GM12878 (cell line): ENCODE results near the gene UNC13B. TPM values are rescaled to one million over a fixed set of nuclear protein-coding genes. Genes with fewer than 3 reads are reported as not detected.
A peak's percentile ranks its signal among the peaks of the same experiment; 100 is the strongest.

Experiments used
- ATAC-seq: fragments of 200-7000 bp; cut with Tn5 transposase; 3 replicates; pipeline ENCODE4 v1.9.1; 2020; ENCODE audit warnings: mild to moderate bottlenecking, moderate library complexity
- BruUV-seq: library from RNA; stranded (reverse); fragments of 400-500 nt; replicated peaks from 2 replicates; lab custom pipeline; 2021; lab: Mats Ljungman, UMichigan
- CTCF ChIA-PET: fragments of 300-600 bp; sonication (Branson Sonifier 250); formaldehyde crosslinking; extraction: SDS; loops from one replicate; lab custom pipeline; 2021; ENCODE audit warnings: inconsistent platforms; lab: Yijun Ruan, JAX
- POLR2A ChIA-PET: fragments of 350-600 bp; formaldehyde crosslinking; extraction: SDS; loops from one replicate; lab custom pipeline; 2021; ENCODE audit warnings: inconsistent platforms; lab: Charles Lee
- RAD21 ChIA-PET: fragments of 300-600 bp; sonication (Branson Sonifier 250); formaldehyde crosslinking; loops from one replicate; lab custom pipeline; 2023; ENCODE audit warnings: antibody characterized with exemption; ENCODE audit not compliant: unreplicated experiment; lab: Charles Lee
- SMC1A ChIA-PET: fragments of 300-600 bp; sonication (Branson Sonifier 250); formaldehyde crosslinking; loops from one replicate; lab custom pipeline; 2023; ENCODE audit not compliant: unreplicated experiment, uncharacterized antibody; lab: Charles Lee
- DNase-seq: peaks from one replicate; pipeline ENCODE4 v3.0.0-alpha.2; 2011; ENCODE audit warnings: low read depth, low spot score
- FAIRE-seq: peaks from 3 replicates; lab custom pipeline; 2011; peaks lifted over from hg19 to GRCh38; lab: Jason Lieb, UNC
- H2AFZ ChIP-seq: 2 replicates; pipeline ENCODE4 v1.6.0; 2011; ENCODE audit warnings: low read depth, low read length, control low read depth; ENCODE audit not compliant: control insufficient read depth
- H3K27ac ChIP-seq: 2 replicates; pipeline ENCODE4 v1.5.1; 2011; ENCODE audit warnings: control low read depth; ENCODE audit not compliant: control insufficient read depth, insufficient read depth
- H3K27me3 ChIP-seq, 2 experiments: replicated peaks in 1 of 2; 2 replicates each; pipeline versions ENCODE4 v1.6.0 to v1.6.1; 2011; ENCODE audit warnings: low read length in 1 of 2; ENCODE audit not compliant: control insufficient read depth in 2 of 2, insufficient read depth in 2 of 2
- H3K36me3 ChIP-seq, 2 experiments: 2 replicates each; pipeline ENCODE4 v1.5.1; 2011; ENCODE audit warnings: low read length in 1 of 2; ENCODE audit not compliant: control insufficient read depth in 2 of 2, insufficient read depth in 2 of 2
- H3K4me1 ChIP-seq: 2 replicates; pipeline ENCODE4 v1.6.1; 2011; ENCODE audit warnings: mild to moderate bottlenecking, low read length, moderate library complexity, mixed read lengths; ENCODE audit not compliant: control insufficient read depth, insufficient read depth
- H3K4me2 ChIP-seq: 2 replicates; pipeline ENCODE4 v1.6.0; 2011; ENCODE audit warnings: control low read depth; ENCODE audit not compliant: control insufficient read depth, insufficient read depth
- H3K4me3 ChIP-seq: fragments of 200-600 bp; sonication (generic); 2 replicates; pipeline ENCODE4 v1.5.1; 2016
- H3K79me2 ChIP-seq: 2 replicates; pipeline ENCODE4 v1.6.0; 2011; ENCODE audit warnings: low read length; ENCODE audit not compliant: control insufficient read depth, insufficient read depth
- H3K9ac ChIP-seq: 2 replicates; pipeline ENCODE4 v1.8.0; 2011; ENCODE audit warnings: low read length, control low read depth, mixed read lengths; ENCODE audit not compliant: control insufficient read depth, insufficient read depth
- H3K9me3 ChIP-seq: replicated peaks from 3 replicates; pipeline ENCODE4 v1.5.1; 2011; ENCODE audit warnings: mild to moderate bottlenecking, low read length; ENCODE audit not compliant: control insufficient read depth, insufficient read depth
- H4K20me1 ChIP-seq: 2 replicates; pipeline ENCODE4 v1.6.0; 2011; ENCODE audit not compliant: control insufficient read depth, insufficient read depth
- CBX3 ChIP-seq: fragments of 200-600 bp; sonication (generic); IDR thresholded peaks from 2 replicates; pipeline ENCODE4 v1.6.1; 2016; ENCODE audit warnings: low read depth, borderline replicate concordance
- KLF5 ChIP-seq: fragments of 450-650 bp; IDR thresholded peaks from 2 replicates; pipeline ENCODE4 v1.6.1; 2014; ENCODE audit warnings: mild to moderate bottlenecking; ENCODE audit not compliant: partially characterized antibody
- MTA2 ChIP-seq: fragments of 450-650 bp; IDR thresholded peaks from 2 replicates; pipeline ENCODE4 v1.6.1; 2016; ENCODE audit warnings: low read depth, mild to moderate bottlenecking, moderate library complexity
- POLR2AphosphoS2 ChIP-seq: IDR thresholded peaks from 2 replicates; pipeline ENCODE4 v1.6.1; 2011; ENCODE audit warnings: low read depth, mild to moderate bottlenecking, low read length, improper control_type of control experiment, moderate library complexity
- RUNX3 ChIP-seq: IDR thresholded peaks from 2 replicates; pipeline ENCODE4 v1.6.1; 2012; ENCODE audit warnings: low read length, inconsistent platforms
- TARDBP ChIP-seq: IDR thresholded peaks from 2 replicates; pipeline ENCODE4 v1.6.1; 2016; ENCODE audit warnings: borderline replicate concordance
- WGBS: methylation state at CpG from one replicate; pipeline ENCODE4 v1.1.6; 2016; ENCODE audit warnings: low lambda C conversion rate; ENCODE audit not compliant: insufficient replicate concordance, insufficient coverage; ENCODE audit errors: missing lambda C conversion rate; 5-methylcytosine and 5-hydroxymethylcytosine counted together
- in situ Hi-C: fragments of 300-500 bp; cut with MboI; formaldehyde crosslinking; loops from 9 replicates; pipeline ENCODE4 v1.14.3; 2018; ENCODE audit warnings: mixed read lengths
- intact Hi-C: fragments of 100-400 bp; cut with micrococcal nuclease; formaldehyde crosslinking; loops from one replicate; pipeline ENCODE4 v1.14.2; 2022; ENCODE audit not compliant: unreplicated experiment
- polyA plus RNA-seq, 11 experiments: library from polyadenylated mRNA; depleted of rRNA in 4 of 11; unstranded in 6 of 11; stranded (reverse) in 5 of 11; fragments of >200 nt; fragmentation: Nextera tagmentation in 4 of 11; fragmentation: Illumina TruSeq in 1 of 11; extraction: Ambion mirVana in 4 of 11; extraction: Trizol in 1 of 11; gene quantifications; 1 replicate in 1 of 11; 2 replicates in 10 of 11; pipeline versions ENCODE4 v1.2.1 to v1.2.3, GENCODE V29; 2011 to 2016; ENCODE audit warnings: inconsistent platforms in 2 of 11, missing spikeins in 2 of 11, low read depth in 1 of 11
- total RNA-seq, 4 experiments: library from RNA; depleted of rRNA in 3 of 4; stranded (reverse); fragments of >200 nt in 3 of 4; fragmentation: Illumina TruSeq in 1 of 4; extraction: Trizol in 1 of 4; gene quantifications; 2 replicates each; pipeline versions ENCODE4 v1.2.1 to v1.2.3, GENCODE V29; 2013 to 2021
- TF ChIP-seq, protein P1 (sequence below): IDR thresholded peaks from 2 replicates; pipeline ENCODE4 v1.6.1; 2012; ENCODE audit warnings: low read depth, low read length, improper control_type of control experiment

UNC13B gene
- total and polyA plus RNA-seq, 10 of the 15 experiments (the other 5 are each of a cell fraction or from before 2014, with no cell fraction given), result under 0.01 to 0.42 (median 0.06) TPM; not detected in 4

GRCh38 chr9:35322075-35322885, 160.5 kb downstream of the UNC13B start:
- Histone ChIP-seq H3K4me1 (peaks cover 10% of the 10 kb centered on the region), H4K20me1 (no peaks in the 10 kb centered on the region), H3K9me3 (no peaks in the 10 kb centered on the region), H3K9ac (no peak overlapping the region), H2AFZ (peak overlapping the region; percentile 50), H3K79me2 (no peaks in the 10 kb centered on the region), H3K27ac (no peak overlapping the region), H3K36me3 (no peaks in the 10 kb centered on the region), H3K27me3 (no peaks in the 10 kb centered on the region), H3K4me2 (peak overlapping the region; percentile 36), H3K4me3 (no peak overlapping the region; the same call in 1 of the 2 replicates)
- ChIA-PET CTCF (interaction anchor here (0.5 to 0.6 kb wide), 2 partner anchors 137 to 422 kb away, joined by 4 read pairs; no protein-coding TSS in a partner anchor), SMC1A (no interaction called here), RAD21 (no interaction called here), POLR2A (interaction anchor here (0.6 kb wide), 1 partner anchor 150 kb away, joined by 3 read pairs; no protein-coding TSS in a partner anchor)
- in situ Hi-C loops, result no loop called here
- BruUV-seq, result no TSS peak
- DNase-seq, result no peak
- WGBS, result 35% methylated on average over 8 of the region's 8 CpGs
- ATAC-seq, result peak; percentile 28; the same call in 1 of the 3 replicates
- intact Hi-C loops, result no loop called here
- no peak for FAIRE-seq
- TF ChIP-seq RUNX3 (no peak), POLR2AphosphoS2 (no peak), TARDBP (no peak), CBX3 (no peak), KLF5 (no peak), MTA2 (no peak)
- TF ChIP-seq, protein P1, sequence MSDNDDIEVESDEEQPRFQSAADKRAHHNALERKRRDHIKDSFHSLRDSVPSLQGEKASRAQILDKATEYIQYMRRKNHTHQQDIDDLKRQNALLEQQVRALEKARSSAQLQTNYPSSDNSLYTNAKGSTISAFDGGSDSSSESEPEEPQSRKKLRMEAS, result no peak
